GM18517 (cell line): Measurements from ENCODE around the gene RASAL2.

Experiments
- ATAC-seq: cut with Tn5 transposase; IDR thresholded peaks from one replicate; pipeline ENCODE4 v1.9.1; 2021; ENCODE audit warnings: mild to moderate bottlenecking, moderate library complexity; ENCODE audit not compliant: unreplicated experiment

The RASAL2 gene

GRCh38 chr1:178528953-178529335 is 435.0 kb downstream of the RASAL2 start:
- no peak for ATAC-seq

GRCh38 chr1:178529364-178530036 is 435.6 kb downstream of the RASAL2 start:
- no peak for ATAC-seq

GRCh38 chr1:178530037-178530402 is 436.1 kb downstream of the RASAL2 start:
- no peak for ATAC-seq

- no peak for ATAC-seq
Observed at GRCh38 chr1:178530502-178530901, 436.6 kb downstream of the RASAL2 start.

GRCh38 chr1:178531887-178532286 is 438.0 kb downstream of the RASAL2 start:
- no peak for ATAC-seq

- ATAC-seq = no peak
Observed at GRCh38 chr1:178532392-178532791, 438.5 kb downstream of the RASAL2 start.

GRCh38 chr1:178533121-178533946 is 439.4 kb downstream of the RASAL2 start:
- no peak for ATAC-seq
